ENCODE results near the gene DNAJC18.

DNAJC18 gene

GRCh38 chr5:139403787-139404483, 35.4 kb downstream of the DNAJC18 start, which contains the start of gene SPATA24:
Gene SPATA24, minus strand, starts transcription at chr5:139404089. Its CDS starts 29 bp downstream, at chr5:139404060.
- DNase-seq (ENCODE audit: low read depth, low spot score) = peak; percentile 99

GRCh38 chr5:139403418-139403786, 35.9 kb downstream of the DNAJC18 start:
- no peak for DNase-seq (ENCODE audit: low read depth, low spot score)

DNA sequence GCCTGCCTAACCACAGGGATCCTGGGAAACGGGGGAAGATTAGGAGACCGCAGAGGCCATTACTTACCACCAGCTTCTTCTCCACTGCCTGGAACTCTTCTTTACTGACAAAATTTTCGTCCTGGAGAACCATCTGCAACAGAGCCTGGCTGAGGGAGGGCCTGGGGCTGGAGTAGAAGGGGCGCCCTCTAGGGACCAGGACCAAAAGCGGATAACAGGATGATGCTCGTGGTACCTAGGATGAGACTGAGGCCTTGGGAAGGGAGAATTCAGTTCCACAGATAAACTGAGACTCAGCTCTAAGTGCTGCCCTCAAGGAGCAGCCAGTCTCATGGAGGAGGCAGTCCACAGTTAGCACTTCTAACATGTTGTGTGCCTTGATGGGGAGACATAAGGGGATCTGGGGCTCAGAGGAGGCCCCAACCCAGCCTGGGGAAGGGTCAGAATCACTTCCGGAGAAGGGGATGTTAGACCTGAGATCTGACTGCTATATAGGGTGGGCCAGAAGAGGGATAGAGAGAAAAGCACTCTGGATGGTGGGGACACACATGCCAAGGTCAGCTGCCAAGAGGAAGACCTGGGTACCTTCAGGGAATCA, 36.7 kb downstream of the DNAJC18 start:
- DNase-seq (ENCODE audit: low read depth, low spot score) = no peak

DNA sequence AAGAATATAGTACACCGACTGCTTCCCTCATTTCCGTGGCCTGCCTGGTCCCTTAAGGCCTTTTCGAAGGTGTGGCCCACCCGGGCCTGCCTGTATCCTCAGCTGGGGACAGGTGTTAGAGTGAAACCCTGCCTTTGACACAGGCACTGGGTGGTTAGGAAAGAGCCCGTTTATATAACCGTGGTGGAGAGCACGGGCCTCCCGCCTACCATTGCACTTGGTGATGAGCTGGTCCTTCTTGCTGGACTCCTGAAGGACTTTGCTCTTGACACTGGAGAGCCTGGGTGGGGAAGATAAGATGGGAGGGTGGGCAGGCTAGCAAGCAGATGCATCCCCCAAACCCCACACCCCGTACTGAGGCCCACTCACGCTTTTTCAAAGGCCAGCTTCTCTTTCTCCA, 37.8 kb downstream of the DNAJC18 start:
- no peak for DNase-seq (ENCODE audit: low read depth, low spot score)

DNA sequence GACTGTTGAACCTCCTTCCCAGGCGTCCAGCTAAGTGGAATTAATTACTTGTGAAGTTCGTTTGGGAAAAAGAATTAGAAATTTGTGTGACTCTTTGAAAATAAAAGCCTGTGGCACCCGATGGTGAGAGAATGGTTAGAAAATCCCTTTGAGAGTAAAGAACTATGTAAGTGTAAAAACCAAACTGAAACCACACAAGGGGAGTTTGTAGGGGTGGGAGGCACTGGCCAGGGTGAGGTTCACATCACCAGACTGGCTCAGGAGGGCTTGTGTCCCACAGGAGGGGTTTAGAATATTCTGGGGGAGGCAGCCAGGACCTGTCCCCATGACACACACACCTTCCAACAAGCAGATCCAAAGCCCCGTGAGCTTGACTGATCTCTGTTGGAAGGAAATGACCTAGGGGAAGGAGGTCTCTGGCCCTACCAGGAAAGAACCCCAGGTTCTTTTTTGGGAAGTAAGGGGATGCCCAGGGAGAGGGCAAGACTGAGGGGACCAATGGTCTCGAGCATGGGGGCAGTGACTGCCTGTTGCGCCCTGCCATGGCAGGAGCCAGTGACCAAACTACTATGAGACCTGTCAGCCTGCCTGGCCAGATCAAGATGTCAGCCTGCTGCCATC, 39.7 kb downstream of the DNAJC18 start:
- DNase-seq (ENCODE audit: low read depth, low spot score) = no peak

DNA sequence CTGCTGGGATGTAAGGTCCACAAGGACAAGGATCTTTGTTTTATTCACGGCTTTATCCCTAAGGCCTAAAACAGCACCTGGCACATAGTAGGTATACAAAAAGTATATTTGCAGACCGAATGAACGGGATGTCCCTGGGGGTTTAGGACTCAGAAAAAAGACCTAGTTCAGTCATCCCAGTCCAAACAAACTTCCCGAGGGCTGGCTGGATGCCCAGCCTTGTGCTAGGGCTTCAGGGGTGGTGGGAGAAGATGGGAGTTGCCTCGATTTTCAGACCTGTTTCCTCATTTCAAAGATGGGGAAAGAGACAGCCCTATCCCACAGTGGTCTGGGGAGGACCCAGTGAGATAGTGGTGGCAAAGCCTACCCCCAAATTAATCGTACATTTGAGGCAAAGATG, 41.4 kb downstream of the DNAJC18 start:
- no peak for DNase-seq (ENCODE audit: low read depth, low spot score)

GRCh38 chr5:139396691-139397090, 42.6 kb downstream of the DNAJC18 start:
- DNase-seq (ENCODE audit: low read depth, low spot score) = no peak

GRCh38 chr5:139395844-139396640, 43.3 kb downstream of the DNAJC18 start:
- DNase-seq (ENCODE audit: low read depth, low spot score) = no peak

DNA sequence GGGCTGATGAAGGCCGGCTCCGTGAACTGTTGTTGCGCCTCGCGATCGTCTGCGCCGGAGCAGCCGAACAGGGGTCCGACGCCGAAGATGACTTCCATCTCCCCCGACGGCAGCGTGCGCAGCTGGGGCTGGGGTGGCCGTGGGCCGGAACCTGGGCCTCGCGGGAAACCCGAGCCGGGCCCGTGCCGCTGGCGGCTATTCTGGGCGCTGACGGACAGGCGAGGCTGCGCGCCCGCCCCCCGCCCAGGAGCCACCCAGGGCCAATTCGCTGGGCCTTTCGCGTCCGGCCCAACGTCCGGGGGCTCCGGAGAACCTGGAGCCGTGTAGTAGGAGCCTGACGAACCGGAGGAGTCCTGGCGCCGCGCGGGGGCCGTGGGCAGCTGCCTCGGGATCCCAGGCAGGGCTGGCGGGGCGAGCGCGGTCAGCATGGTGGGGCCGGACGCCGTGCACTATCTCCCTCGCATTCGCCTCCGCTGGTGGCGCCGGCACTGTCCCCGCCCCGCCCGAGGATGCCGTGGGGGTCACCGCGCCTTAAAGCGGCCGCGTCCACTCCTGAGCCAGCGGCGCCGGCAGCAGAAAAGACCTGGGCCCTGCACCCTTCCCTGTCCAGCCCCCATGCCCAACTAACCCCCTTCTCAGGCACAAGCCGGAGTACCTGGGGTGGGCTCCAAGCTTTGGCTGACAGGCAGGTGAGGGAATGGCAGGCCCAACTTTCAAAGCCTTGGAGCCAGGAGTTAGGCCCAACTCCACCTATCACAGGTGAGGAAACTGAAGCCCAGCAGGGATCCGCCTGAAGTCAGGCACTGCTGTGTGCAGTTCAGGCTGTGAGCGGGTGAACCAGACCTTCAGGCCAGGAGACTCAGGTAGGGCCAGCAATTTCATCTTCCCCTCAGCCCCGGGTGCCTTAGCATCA, 44.4 kb downstream of the DNAJC18 start, which contains the start of gene PROB1:
Gene PROB1, minus strand, starts transcription at position 451 of the 913 bp plus-strand sequence. Its CDS starts 23 bp downstream, at position 428.
- DNase-seq (ENCODE audit: low read depth, low spot score) = no peak

DNA sequence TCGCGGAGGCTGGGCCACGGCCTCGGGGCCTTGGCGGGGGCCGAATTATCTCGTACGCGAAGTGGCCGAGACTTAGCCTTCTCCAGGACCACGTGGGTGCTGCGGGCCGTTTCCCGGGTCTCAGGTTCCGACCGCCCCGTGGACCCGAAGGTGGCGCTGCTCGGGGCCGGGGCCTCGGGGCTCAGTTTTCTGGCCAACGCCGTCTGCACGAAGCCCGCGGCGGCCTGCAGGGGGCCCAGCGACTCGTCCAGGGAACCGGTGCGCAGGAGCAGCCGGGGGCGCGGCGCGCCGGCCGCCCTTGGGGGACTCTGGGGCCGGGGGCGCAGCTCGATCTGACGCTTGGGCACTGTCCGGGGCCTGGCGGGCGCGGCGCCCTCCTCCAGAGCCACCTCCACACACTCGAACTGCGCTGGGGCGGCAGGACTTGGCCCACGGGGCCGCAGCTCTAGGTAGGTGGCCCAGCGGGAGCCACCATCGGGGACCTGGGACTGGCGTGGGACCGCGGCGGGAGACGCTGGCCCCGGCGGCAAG, 45.1 kb downstream of the DNAJC18 start:
- DNase-seq (ENCODE audit: low read depth, low spot score) = peak; percentile 65

DNA sequence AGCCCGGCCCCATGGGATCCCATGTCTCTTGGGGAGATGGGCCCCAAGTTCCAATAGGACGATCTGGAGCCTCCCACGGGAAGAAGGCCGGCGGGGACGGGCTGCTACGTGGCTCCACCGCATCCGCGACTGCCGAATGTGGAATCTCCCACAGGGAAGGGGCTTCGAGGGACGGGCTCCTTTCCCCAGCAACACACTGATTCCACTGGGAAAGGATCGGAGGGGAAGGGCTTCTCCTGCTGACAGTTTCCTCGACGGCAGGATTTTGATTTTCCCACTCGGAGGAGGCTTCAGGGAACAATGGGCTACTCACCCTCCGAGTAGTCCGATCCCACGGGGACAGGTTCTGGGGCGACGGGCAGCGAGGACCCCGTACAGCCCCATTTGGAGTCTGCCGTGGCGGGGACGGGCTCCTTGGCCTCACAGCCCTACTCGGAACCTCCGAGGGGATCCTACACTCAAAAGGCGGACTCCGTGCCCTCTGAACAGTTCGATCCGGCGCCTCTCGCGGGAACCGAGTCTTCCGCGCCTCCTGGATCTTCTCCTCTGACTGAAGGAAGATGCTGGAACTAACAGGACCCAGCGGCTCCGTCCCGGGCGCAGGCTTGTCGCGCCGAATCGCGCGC, 45.7 kb downstream of the DNAJC18 start:
- DNase-seq (ENCODE audit: low read depth, low spot score) = no peak

DNA sequence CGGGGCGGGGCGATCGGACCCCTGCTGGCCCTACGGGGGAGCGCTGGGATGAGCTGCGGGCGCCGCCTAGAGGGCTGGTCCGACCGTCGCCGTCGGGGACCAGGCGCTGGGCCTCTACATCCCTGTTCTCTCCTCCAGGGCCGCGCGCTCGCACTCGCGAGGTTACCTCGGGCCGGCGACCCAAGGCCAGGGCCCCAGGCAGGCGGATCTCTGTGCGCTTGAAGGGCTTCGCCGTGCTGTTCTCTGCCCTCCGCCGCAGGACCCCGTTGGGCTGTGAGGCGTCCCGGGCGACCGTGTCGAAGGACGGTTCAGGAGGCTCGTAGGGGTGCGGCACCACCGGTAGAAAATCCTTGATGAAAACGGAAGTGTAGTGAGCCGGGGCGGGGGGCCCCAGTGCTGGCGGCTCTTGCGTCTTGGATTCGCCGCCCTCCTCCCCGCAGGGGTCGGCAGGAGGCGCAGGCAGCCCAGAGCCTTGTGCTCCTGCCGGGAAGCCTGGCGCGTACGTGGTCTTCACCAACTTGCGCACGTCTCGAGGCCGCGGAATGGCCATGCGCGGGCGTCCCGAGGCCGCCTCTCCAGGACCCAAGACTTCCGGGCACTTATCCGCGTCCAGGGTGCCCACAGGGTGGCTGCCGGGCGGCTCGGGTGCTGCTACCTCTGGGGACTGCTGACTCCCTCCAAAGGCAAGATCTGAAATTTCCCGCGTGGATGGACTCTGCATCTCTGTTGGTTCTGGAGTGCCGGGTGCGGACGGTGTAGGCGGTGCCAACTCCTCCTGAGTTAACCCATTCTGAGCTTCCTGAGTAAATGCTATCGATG, 46.4 kb downstream of the DNAJC18 start:
- DNase-seq (ENCODE audit: low read depth, low spot score) = peak; percentile 78

- no peak for DNase-seq (ENCODE audit: low read depth, low spot score)
Measured at GRCh38 chr5:139392324-139392677, 47.0 kb downstream of the DNAJC18 start.

- DNase-seq (ENCODE audit: low read depth, low spot score) = no peak
Measured at GRCh38 chr5:139391570-139392323, 47.6 kb downstream of the DNAJC18 start.

DNA sequence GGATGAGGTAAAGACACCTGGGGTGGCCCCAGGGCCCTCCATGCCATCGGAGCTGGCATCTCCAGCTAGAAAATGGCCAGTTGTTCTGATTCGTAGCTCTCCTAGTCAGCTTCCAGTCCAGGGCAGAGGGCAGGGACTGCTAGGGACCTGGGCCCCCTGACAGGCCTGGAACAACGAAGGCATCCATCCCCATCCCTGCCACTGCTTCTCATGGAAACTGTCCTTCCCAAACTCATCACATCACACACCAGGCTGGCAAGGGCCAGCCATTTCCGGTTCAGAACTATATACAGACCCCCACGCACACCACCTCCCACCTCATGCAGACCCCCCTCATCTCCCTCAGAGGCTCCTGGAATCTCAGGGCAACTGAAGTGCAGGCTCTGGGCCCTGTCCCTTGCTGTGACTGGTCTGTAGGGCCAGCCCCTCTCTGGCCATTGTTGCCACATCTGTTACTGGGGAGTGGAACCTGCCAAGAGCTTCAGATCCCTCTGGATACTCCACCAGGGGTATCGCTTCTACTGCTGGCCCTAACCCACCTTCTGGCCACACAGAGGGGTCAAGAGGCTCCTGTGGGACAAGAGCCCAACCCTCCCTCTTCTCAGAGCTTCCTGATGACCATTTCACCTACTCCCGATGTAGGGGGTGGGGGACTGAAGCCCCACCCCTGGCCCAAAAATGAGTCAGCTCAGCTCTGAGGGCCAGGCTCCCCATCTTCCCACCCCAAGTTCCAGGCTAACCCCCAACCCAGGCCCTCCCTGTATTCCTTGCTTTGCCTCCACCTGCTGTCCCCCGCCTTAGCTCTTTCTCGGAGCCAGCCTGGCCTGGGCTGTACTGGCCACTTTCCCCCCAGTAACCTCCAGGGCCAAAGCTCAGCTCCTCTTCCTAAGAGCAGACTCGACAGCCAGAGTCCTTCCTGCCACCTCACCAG, 48.4 kb downstream of the DNAJC18 start:
- no peak for DNase-seq (ENCODE audit: low read depth, low spot score)

- DNase-seq (ENCODE audit: low read depth, low spot score) = no peak
Measured at GRCh38 chr5:139389701-139390638, 49.4 kb downstream of the DNAJC18 start, which contains the start of gene MZB1. Gene MZB1, minus strand, starts transcription at chr5:139389913. Its CDS starts 57 bp downstream, at chr5:139389856.
